Measurements from ENCODE around the gene FLOT1. TPM values are rescaled to one million over a fixed set of nuclear protein-coding genes. Genes with fewer than 3 reads are reported as not detected.

Gene FLOT1
- total and polyA plus RNA-seq, 9 of the 15 experiments (the other 6 are each of a cell fraction or from before 2014, with no cell fraction given): 11.7 to 149 (median 118) TPM

GRCh38 chr6:30711758-30712380 is 30.6 kb downstream of the FLOT1 start:
- no peak for TF ChIP-seq FOSL1 (tag; conservative IDR thresholded peaks at IDR 0.05)
- TF ChIP-seq E2F8 (IDR thresholded peaks at IDR 0.05; ENCODE audit: low read depth, partially characterized antibody): peak; percentile 19
- in situ Hi-C loops (cut with MboI) (no loop called here), intact Hi-C loops (cut with micrococcal nuclease) (no loop called here)
- no peaks in the 10 kb centered on the region for H3K27me3 ChIP-seq (ENCODE audit: control insufficient read depth in 2 of 2, insufficient read depth in 2 of 2, low read length in 2 of 2)
- FAIRE-seq (no peak), ATAC-seq (peak; percentile 8; the same call in 1 of the 3 replicates), DNase-seq (ENCODE audit: extremely low read depth in 1 of 4, low spot score in 3 of 4) (peak in 1 of 4 experiments; percentile 8)
- CTCF ChIA-PET (ENCODE audit: low intra/inter-chr PET ratio): no interaction called here
- H3K36me3 ChIP-seq (ENCODE audit: control insufficient read depth, insufficient read depth, low read length): peaks cover 79% of the 10 kb centered on the region
- H3K9ac ChIP-seq (ENCODE audit: insufficient read depth in 1 of 2, low read depth in 2 of 2, low read length in 2 of 2): 0 out of 4 replicates have a peak overlapping the region, but pooled peaks of 1 of the 2 experiments have one; percentile 39
- no peak overlapping the region for H2AFZ ChIP-seq (ENCODE audit: low read depth, low read length)
- H3K79me2 ChIP-seq (ENCODE audit: control insufficient read depth, insufficient read depth, low read length): peaks cover 30% of the 10 kb centered on the region
- H3K9me1 ChIP-seq (ENCODE audit: control insufficient read depth, insufficient read depth, low read length): no peaks in the 10 kb centered on the region
- POLR2A ChIA-PET: interaction anchor here (0.7 to 27.1 kb wide), 6 partner anchors 10 to 245 kb away, joined by 3 to 524 read pairs (median 4); partner anchors contain the start of gene NRM
- H4K20me1 ChIP-seq (replicated peaks; ENCODE audit: control insufficient read depth, insufficient read depth, low read length): no peaks in the 10 kb centered on the region
- H3K27ac ChIP-seq (ENCODE audit: extremely low read depth, low read depth, low read length): no peak overlapping the region
- no peak overlapping the region for H3K4me2 ChIP-seq (ENCODE audit: insufficient read depth, low read length)
- no peaks in the 10 kb centered on the region for H3K9me3 ChIP-seq (replicated peaks; ENCODE audit: control insufficient read depth, insufficient read depth, low read depth, low read length)
- no TSS peak for BruUV-seq (replicated peaks)
- H3K4me1 ChIP-seq (replicated peaks in 1 of 2; ENCODE audit: control insufficient read depth in 2 of 2, insufficient read depth in 2 of 2, low read length in 2 of 2): peaks cover 4 to 10% of the 10 kb centered on the region in 2 experiments; a peak in 3 of 5 replicates
- no peak overlapping the region for H3K4me3 ChIP-seq
- 90% methylated on average over 1 of the region's 1 CpG for WGBS (ENCODE audit: insufficient coverage, low coverage, missing lambda C conversion rate)
